ENCODE data around the gene BAIAP2.

The BAIAP2 gene

GRCh38 chr17:81127133-81127455 is 92.1 kb downstream of the BAIAP2 start:
- no peak for DNase-seq (ENCODE audit: low read depth)

- no peak for DNase-seq (ENCODE audit: low read depth)
Measured at GRCh38 chr17:81127526-81128177, 92.7 kb downstream of the BAIAP2 start.

- DNase-seq (ENCODE audit: low read depth), result no peak
Measured at GRCh38 chr17:81128338-81128737, 93.4 kb downstream of the BAIAP2 start.

- no peak for DNase-seq (ENCODE audit: low read depth)
Measured at GRCh38 chr17:81128774-81129173, 93.8 kb downstream of the BAIAP2 start.

- no peak for DNase-seq (ENCODE audit: low read depth)
Measured at GRCh38 chr17:81129289-81129688, 94.3 kb downstream of the BAIAP2 start.

GRCh38 chr17:81129711-81130367 is 94.9 kb downstream of the BAIAP2 start:
- DNase-seq (ENCODE audit: low read depth), result no peak

- no peak for DNase-seq (ENCODE audit: low read depth)
Measured at GRCh38 chr17:81130385-81131361, 95.7 kb downstream of the BAIAP2 start.

GRCh38 chr17:81131486-81132196 is 96.7 kb downstream of the BAIAP2 start:
- DNase-seq (ENCODE audit: low read depth), result no peak

GRCh38 chr17:81132197-81132540 is 97.2 kb downstream of the BAIAP2 start:
- DNase-seq (ENCODE audit: low read depth), result no peak

GRCh38 chr17:81132770-81133723 is 98.1 kb downstream of the BAIAP2 start:
- no peak for DNase-seq (ENCODE audit: low read depth)

GRCh38 chr17:81134064-81134781 is 99.3 kb downstream of the BAIAP2 start:
- no peak for DNase-seq (ENCODE audit: low read depth)

- no peak for DNase-seq (ENCODE audit: low read depth)
Measured at GRCh38 chr17:81135505-81136278, 100.7 kb downstream of the BAIAP2 start.

GRCh38 chr17:81136366-81136765 is 101.4 kb downstream of the BAIAP2 start:
- no peak for DNase-seq (ENCODE audit: low read depth)

- DNase-seq (ENCODE audit: low read depth), result no peak
Measured at GRCh38 chr17:81137248-81137647, 102.3 kb downstream of the BAIAP2 start.

GRCh38 chr17:81138083-81138482 is 103.1 kb downstream of the BAIAP2 start:
- DNase-seq (ENCODE audit: low read depth), result no peak

- no peak for DNase-seq (ENCODE audit: low read depth)
Measured at GRCh38 chr17:81138500-81138899, 103.5 kb downstream of the BAIAP2 start.

GRCh38 chr17:81139428-81139827 is 104.5 kb downstream of the BAIAP2 start:
- no peak for DNase-seq (ENCODE audit: low read depth)

GRCh38 chr17:81140018-81140417 is 105.1 kb downstream of the BAIAP2 start:
- DNase-seq (ENCODE audit: low read depth), result no peak

- DNase-seq (ENCODE audit: low read depth), result no peak
Measured at GRCh38 chr17:81140695-81141094, 105.7 kb downstream of the BAIAP2 start.
